Measurements from ENCODE around the gene ADGRL3.

DNA sequence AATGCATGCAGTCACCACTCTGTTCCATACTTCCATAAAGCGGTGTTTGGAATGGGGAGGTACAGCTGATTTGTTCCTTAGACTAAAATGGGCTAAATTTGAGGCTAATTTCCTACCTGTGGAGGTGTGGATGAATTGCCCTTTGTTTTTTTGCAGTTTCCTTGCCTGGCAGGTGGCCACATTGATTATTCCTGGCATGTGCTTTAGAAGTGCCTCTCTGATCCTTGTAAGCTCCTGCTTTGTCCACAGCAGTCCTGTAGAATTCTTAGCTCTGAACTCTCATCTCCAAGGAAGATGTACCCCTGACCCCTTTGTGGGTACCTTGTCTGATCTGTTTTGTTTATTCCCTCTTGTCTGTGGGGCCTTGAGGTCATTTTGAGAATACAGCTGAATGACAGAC lies 136.8 kb downstream of the ADGRL3 start:
- TF ChIP-seq, protein P1, sequence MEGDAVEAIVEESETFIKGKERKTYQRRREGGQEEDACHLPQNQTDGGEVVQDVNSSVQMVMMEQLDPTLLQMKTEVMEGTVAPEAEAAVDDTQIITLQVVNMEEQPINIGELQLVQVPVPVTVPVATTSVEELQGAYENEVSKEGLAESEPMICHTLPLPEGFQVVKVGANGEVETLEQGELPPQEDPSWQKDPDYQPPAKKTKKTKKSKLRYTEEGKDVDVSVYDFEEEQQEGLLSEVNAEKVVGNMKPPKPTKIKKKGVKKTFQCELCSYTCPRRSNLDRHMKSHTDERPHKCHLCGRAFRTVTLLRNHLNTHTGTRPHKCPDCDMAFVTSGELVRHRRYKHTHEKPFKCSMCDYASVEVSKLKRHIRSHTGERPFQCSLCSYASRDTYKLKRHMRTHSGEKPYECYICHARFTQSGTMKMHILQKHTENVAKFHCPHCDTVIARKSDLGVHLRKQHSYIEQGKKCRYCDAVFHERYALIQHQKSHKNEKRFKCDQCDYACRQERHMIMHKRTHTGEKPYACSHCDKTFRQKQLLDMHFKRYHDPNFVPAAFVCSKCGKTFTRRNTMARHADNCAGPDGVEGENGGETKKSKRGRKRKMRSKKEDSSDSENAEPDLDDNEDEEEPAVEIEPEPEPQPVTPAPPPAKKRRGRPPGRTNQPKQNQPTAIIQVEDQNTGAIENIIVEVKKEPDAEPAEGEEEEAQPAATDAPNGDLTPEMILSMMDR (IDR thresholded peaks at IDR 0.05): no peak
- no peak for TF ChIP-seq EP300 (IDR thresholded peaks at IDR 0.05)
- no peak for TF ChIP-seq POLR2A (IDR thresholded peaks at IDR 0.05)
- TF ChIP-seq POLR2AphosphoS5 (IDR thresholded peaks at IDR 0.05): no peak
